ENCODE results near the gene MORN1. TPM values are rescaled to one million over a fixed set of nuclear protein-coding genes. Genes with fewer than 3 reads are reported as not detected.

MORN1 gene
- total and polyA plus RNA-seq, 9 of the 15 experiments (the other 6 are each of a cell fraction or from before 2014, with no cell fraction given) = 0.24 to 9.3 (median 4.2) TPM

GRCh38 chr1:2391041-2391930, at the start of gene MORN1, which contains the start of gene RER1 (continued):
- TF ChIP-seq, protein P1, sequence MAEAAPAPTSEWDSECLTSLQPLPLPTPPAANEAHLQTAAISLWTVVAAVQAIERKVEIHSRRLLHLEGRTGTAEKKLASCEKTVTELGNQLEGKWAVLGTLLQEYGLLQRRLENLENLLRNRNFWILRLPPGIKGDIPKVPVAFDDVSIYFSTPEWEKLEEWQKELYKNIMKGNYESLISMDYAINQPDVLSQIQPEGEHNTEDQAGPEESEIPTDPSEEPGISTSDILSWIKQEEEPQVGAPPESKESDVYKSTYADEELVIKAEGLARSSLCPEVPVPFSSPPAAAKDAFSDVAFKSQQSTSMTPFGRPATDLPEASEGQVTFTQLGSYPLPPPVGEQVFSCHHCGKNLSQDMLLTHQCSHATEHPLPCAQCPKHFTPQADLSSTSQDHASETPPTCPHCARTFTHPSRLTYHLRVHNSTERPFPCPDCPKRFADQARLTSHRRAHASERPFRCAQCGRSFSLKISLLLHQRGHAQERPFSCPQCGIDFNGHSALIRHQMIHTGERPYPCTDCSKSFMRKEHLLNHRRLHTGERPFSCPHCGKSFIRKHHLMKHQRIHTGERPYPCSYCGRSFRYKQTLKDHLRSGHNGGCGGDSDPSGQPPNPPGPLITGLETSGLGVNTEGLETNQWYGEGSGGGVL (CRISPR knock-in tag; IDR thresholded peaks at IDR 0.05) = no peak
- no peak for TF ChIP-seq NCOR1 (IDR thresholded peaks at IDR 0.05)
- TF ChIP-seq HINFP (tag; conservative IDR thresholded peaks at IDR 0.05; ENCODE audit: low read depth) = no peak
- TF ChIP-seq, protein P2, sequence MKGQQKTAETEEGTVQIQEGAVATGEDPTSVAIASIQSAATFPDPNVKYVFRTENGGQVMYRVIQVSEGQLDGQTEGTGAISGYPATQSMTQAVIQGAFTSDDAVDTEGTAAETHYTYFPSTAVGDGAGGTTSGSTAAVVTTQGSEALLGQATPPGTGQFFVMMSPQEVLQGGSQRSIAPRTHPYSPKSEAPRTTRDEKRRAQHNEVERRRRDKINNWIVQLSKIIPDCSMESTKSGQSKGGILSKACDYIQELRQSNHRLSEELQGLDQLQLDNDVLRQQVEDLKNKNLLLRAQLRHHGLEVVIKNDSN (CRISPR knock-in tag; IDR thresholded peaks at IDR 0.05) = peak; percentile 72
- 0 out of 2 replicates have a peak, but pooled peaks have one; percentile 14 for TF ChIP-seq ZFP91 (CRISPR knock-in tag; IDR thresholded peaks at IDR 0.05)
- no peak for TF ChIP-seq ZBTB5 (IDR thresholded peaks at IDR 0.05)
- no peak for TF ChIP-seq NCOA2 (IDR thresholded peaks at IDR 0.05; ENCODE audit: partially characterized antibody in 2 of 2)
- TF ChIP-seq, protein P3, sequence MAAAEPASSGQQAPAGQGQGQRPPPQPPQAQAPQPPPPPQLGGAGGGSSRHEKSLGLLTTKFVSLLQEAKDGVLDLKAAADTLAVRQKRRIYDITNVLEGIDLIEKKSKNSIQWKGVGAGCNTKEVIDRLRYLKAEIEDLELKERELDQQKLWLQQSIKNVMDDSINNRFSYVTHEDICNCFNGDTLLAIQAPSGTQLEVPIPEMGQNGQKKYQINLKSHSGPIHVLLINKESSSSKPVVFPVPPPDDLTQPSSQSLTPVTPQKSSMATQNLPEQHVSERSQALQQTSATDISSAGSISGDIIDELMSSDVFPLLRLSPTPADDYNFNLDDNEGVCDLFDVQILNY (CRISPR knock-in tag; IDR thresholded peaks at IDR 0.05) = 0 out of 2 replicates have a peak, but pooled peaks have one; percentile 25
- TF ChIP-seq, protein P4, sequence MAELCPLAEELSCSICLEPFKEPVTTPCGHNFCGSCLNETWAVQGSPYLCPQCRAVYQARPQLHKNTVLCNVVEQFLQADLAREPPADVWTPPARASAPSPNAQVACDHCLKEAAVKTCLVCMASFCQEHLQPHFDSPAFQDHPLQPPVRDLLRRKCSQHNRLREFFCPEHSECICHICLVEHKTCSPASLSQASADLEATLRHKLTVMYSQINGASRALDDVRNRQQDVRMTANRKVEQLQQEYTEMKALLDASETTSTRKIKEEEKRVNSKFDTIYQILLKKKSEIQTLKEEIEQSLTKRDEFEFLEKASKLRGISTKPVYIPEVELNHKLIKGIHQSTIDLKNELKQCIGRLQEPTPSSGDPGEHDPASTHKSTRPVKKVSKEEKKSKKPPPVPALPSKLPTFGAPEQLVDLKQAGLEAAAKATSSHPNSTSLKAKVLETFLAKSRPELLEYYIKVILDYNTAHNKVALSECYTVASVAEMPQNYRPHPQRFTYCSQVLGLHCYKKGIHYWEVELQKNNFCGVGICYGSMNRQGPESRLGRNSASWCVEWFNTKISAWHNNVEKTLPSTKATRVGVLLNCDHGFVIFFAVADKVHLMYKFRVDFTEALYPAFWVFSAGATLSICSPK (IDR thresholded peaks at IDR 0.05; ENCODE audit: borderline replicate concordance) = no peak
- TF ChIP-seq MIER1 (IDR thresholded peaks at IDR 0.05; ENCODE audit: low read depth) = no peak
- TF ChIP-seq, protein P5, sequence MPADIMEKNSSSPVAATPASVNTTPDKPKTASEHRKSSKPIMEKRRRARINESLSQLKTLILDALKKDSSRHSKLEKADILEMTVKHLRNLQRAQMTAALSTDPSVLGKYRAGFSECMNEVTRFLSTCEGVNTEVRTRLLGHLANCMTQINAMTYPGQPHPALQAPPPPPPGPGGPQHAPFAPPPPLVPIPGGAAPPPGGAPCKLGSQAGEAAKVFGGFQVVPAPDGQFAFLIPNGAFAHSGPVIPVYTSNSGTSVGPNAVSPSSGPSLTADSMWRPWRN (IDR thresholded peaks at IDR 0.05; ENCODE audit: low read depth) = no peak
- peak; percentile 76 to 94 (median 92) for TF ChIP-seq YY1 (IDR thresholded peaks at IDR 0.05; ENCODE audit: borderline replicate concordance in 1 of 3, control insufficient read depth in 1 of 3, extremely low read depth in 1 of 3, insufficient read depth in 3 of 3, insufficient read length in 1 of 3, insufficient replicate concordance in 2 of 3, low read depth in 1 of 3, low read length in 2 of 3)

All from K562 (cell line).